K562 (cell line): Measurements from ENCODE around the gene PAN2. TPM values are rescaled to one million over a fixed set of nuclear protein-coding genes. Genes with fewer than 3 reads are reported as not detected.

Experiments
- ATAC-seq: fragments of 200-7000 bp; cut with Tn5 transposase; 3 replicates; pipeline ENCODE4 v1.9.1; 2020; ENCODE audit warnings: moderate library complexity
- BruUV-seq: library from RNA; stranded (reverse); fragments of 400-500 nt; replicated peaks from 2 replicates; lab custom pipeline; 2021; lab: Mats Ljungman, UMichigan
- CTCF ChIA-PET: fragments of 300-600 bp; formaldehyde crosslinking; extraction: SDS; loops from one replicate; lab custom pipeline; 2021; ENCODE audit warnings: low intra/inter-chr PET ratio; lab: Yijun Ruan, JAX
- POLR2A ChIA-PET: fragments of 300-600, 350-650 bp; sonication (Branson Sonifier 250); formaldehyde crosslinking; extraction: SDS; loops from one replicate; lab custom pipeline; 2021; ENCODE audit warnings: antibody characterized with exemption, inconsistent platforms; lab: Yijun Ruan, JAX
- DNase-seq, 4 experiments: peaks; one replicate each; pipeline versions ENCODE4 v3.0.0 to v3.0.0-alpha.2; 2011 to 2018; ENCODE audit warnings: low spot score in 3 of 4, mixed read lengths in 3 of 4; ENCODE audit errors: extremely low read depth in 1 of 4
- FAIRE-seq: peaks from 2 replicates; lab custom pipeline; 2011; peaks lifted over from hg19 to GRCh38; lab: Jason Lieb, UNC
- H2AFZ ChIP-seq: 2 replicates; pipeline ENCODE4 v1.6.0; 2011; ENCODE audit warnings: low read depth, low read length, control low read depth, inconsistent platforms
- H3K27ac ChIP-seq: fragments of 200-600 bp; 3 replicates; pipeline ENCODE4 v1.8.0; 2011; ENCODE audit warnings: low read depth, mild to moderate bottlenecking, control low read depth, inconsistent platforms, low read length, moderate library complexity, mixed read lengths; ENCODE audit errors: extremely low read depth
- H3K27me3 ChIP-seq, 2 experiments: fragments of 300-600 bp in 1 of 2; 2 replicates in 1 of 2; 3 replicates in 1 of 2; pipeline versions ENCODE4 v1.6.0 to v1.8.0; 2011; ENCODE audit warnings: inconsistent platforms in 2 of 2, low read length in 2 of 2, mild to moderate bottlenecking in 1 of 2, mixed read lengths in 1 of 2, moderate library complexity in 1 of 2; ENCODE audit not compliant: control insufficient read depth in 2 of 2, insufficient read depth in 2 of 2
- H3K36me3 ChIP-seq: fragments of 300-600 bp; 3 replicates; pipeline ENCODE4 v1.8.0; 2011; ENCODE audit warnings: mild to moderate bottlenecking, low read length, inconsistent platforms; ENCODE audit not compliant: control insufficient read depth, insufficient read depth
- H3K4me1 ChIP-seq, 2 experiments: fragments of 200-600 bp in 1 of 2; replicated peaks in 1 of 2; 2 replicates in 1 of 2; 3 replicates in 1 of 2; pipeline versions ENCODE4 v1.5.1 to v1.8.0; 2011; ENCODE audit warnings: inconsistent platforms in 2 of 2, low read length in 2 of 2, mild to moderate bottlenecking in 1 of 2, mixed read lengths in 1 of 2, moderate library complexity in 1 of 2; ENCODE audit not compliant: control insufficient read depth in 2 of 2, insufficient read depth in 2 of 2
- H3K4me2 ChIP-seq: 2 replicates; pipeline ENCODE4 v1.6.1; 2011; ENCODE audit warnings: low read length, control low read depth, inconsistent platforms, mixed read lengths; ENCODE audit not compliant: insufficient read depth
- H3K4me3 ChIP-seq: fragments of 200-600 bp; sonication (generic), shearing (Covaris generic); 2 replicates; pipeline ENCODE4 v1.5.1; 2016; ENCODE audit warnings: control low read depth, inconsistent platforms
- H3K79me2 ChIP-seq: fragments of 200-600 bp; 3 replicates; pipeline ENCODE4 v1.8.0; 2011; ENCODE audit warnings: low read length, inconsistent platforms; ENCODE audit not compliant: control insufficient read depth, insufficient read depth
- H3K9ac ChIP-seq, 2 experiments: 2 replicates each; pipeline versions ENCODE4 v1.6.0 to v1.6.1; 2011; ENCODE audit warnings: low read depth in 2 of 2, low read length in 2 of 2, control low read depth in 1 of 2, inconsistent platforms in 1 of 2, mild to moderate bottlenecking in 1 of 2, mixed read lengths in 1 of 2; ENCODE audit not compliant: insufficient read depth in 1 of 2
- H3K9me1 ChIP-seq: one replicate; pipeline ENCODE4 v1.6.0; 2011; ENCODE audit warnings: inconsistent platforms, mild to moderate bottlenecking, low read length, moderate library complexity; ENCODE audit not compliant: control insufficient read depth, insufficient read depth
- H3K9me3 ChIP-seq: replicated peaks from 2 replicates; pipeline ENCODE4 v1.5.1; 2011; ENCODE audit warnings: low read depth, low read length, inconsistent platforms; ENCODE audit not compliant: control insufficient read depth, insufficient read depth
- H4K20me1 ChIP-seq: replicated peaks from 2 replicates; pipeline ENCODE4 v1.6.1; 2011; ENCODE audit warnings: low read length, inconsistent platforms, mixed read lengths; ENCODE audit not compliant: control insufficient read depth, insufficient read depth
- ADNP ChIP-seq: fragments of 200-800 bp; sonication (Bioruptor generic); IDR thresholded peaks from 2 replicates; pipeline ENCODE4 v1.6.1; 2016; ENCODE audit warnings: missing genetic modification characterization, missing compliant biosample characterization
- ETV1 ChIP-seq: fragments of 450-650 bp; conservative IDR thresholded peaks from 2 replicates; pipeline ENCODE4 v1.6.1; 2016; ENCODE audit warnings: missing genetic modification characterization, control low read depth, low read depth, missing compliant biosample characterization
- ETV5 ChIP-seq: sonication (generic); formaldehyde crosslinking; IDR thresholded peaks from 2 replicates; pipeline ENCODE4 v1.4.0; 2020; ENCODE audit warnings: low read depth, mild to moderate bottlenecking, missing genetic modification reagents
- EZH2 ChIP-seq: IDR thresholded peaks from 2 replicates; pipeline ENCODE4 v1.6.1; 2012; ENCODE audit warnings: low read depth, mild to moderate bottlenecking, inconsistent platforms, low read length, borderline replicate concordance
- GATAD2A ChIP-seq: fragments of 450-650 bp; IDR thresholded peaks from 2 replicates; pipeline ENCODE4 v1.6.1; 2017
- HDAC1 ChIP-seq, 2 experiments: fragments of 450-650 bp; IDR thresholded peaks; 2 replicates each; pipeline ENCODE4 v1.6.1; 2016 to 2017; ENCODE audit warnings: inconsistent platforms in 1 of 2, mild to moderate bottlenecking in 1 of 2, moderate library complexity in 1 of 2
- KLF16 ChIP-seq: IDR thresholded peaks from 2 replicates; pipeline ENCODE4 v1.6.1; 2016; ENCODE audit warnings: antibody characterized with exemption
- MEF2D ChIP-seq: conservative IDR thresholded peaks from 2 replicates; pipeline ENCODE4 v1.6.1; 2016; ENCODE audit warnings: low read depth, missing genetic modification characterization, missing compliant biosample characterization
- MIER1 ChIP-seq: fragments of 450-650 bp; IDR thresholded peaks from 2 replicates; pipeline ENCODE4 v1.6.1; 2016; ENCODE audit warnings: antibody characterized with exemption, mild to moderate bottlenecking, low read depth
- PPARD ChIP-seq: fragments of 250-450 bp; sonication (Bioruptor Pico); IDR thresholded peaks from 2 replicates; pipeline ENCODE4 v1.8.0; 2022; ENCODE audit warnings: inconsistent platforms, mild to moderate bottlenecking, moderate library complexity
- TCFL5 ChIP-seq: fragments of 250-450 bp; sonication (Bioruptor Pico); conservative IDR thresholded peaks from 2 replicates; pipeline ENCODE4 v1.6.1; 2021; ENCODE audit warnings: mild to moderate bottlenecking, moderate library complexity, matching md5 sums
- XRCC5 ChIP-seq: fragments of 200-400 bp; formaldehyde crosslinking; IDR thresholded peaks from 2 replicates; pipeline ENCODE4 v1.6.1; 2017; ENCODE audit warnings: low read depth, mild to moderate bottlenecking, low read length
- ZNF184 ChIP-seq: sonication (generic); formaldehyde crosslinking; IDR thresholded peaks from 2 replicates; pipeline ENCODE4 v1.5.0; 2020; ENCODE audit warnings: missing genetic modification reagents
- ZNF766 ChIP-seq: fragments of 200-800 bp; sonication (Bioruptor generic); conservative IDR thresholded peaks from 2 replicates; pipeline ENCODE4 v1.6.1; 2016; ENCODE audit warnings: missing genetic modification characterization, missing compliant biosample characterization
- ZSCAN32 ChIP-seq: fragments of 450-650 bp; formaldehyde crosslinking; IDR thresholded peaks from 2 replicates; pipeline ENCODE4 v1.4.0; 2020; ENCODE audit warnings: mild to moderate bottlenecking, moderate library complexity
- WGBS: fragments of 100-300 bp; shearing (Covaris generic); methylation state at CpG from one replicate; pipeline ENCODE4 v1.1.6; 2016; ENCODE audit warnings: low coverage, mixed read lengths; ENCODE audit not compliant: insufficient coverage; ENCODE audit errors: missing lambda C conversion rate; 5-methylcytosine and 5-hydroxymethylcytosine counted together
- in situ Hi-C: fragments of 300-500 bp; cut with MboI; formaldehyde crosslinking; loops from 4 replicates; pipeline ENCODE4 v1.15.0; 2018; ENCODE audit warnings: inconsistent platforms, mixed read lengths
- intact Hi-C: fragments of 100-400 bp; cut with micrococcal nuclease; formaldehyde crosslinking; loops from 2 replicates; pipeline ENCODE4 v1.14.2; 2022
- polyA plus RNA-seq, 8 experiments: library from polyadenylated mRNA; depleted of rRNA in 4 of 8; stranded (reverse) in 5 of 8; unstranded in 3 of 8; fragments of >200 nt; fragmentation: Nextera tagmentation in 2 of 8; fragmentation: Illumina TruSeq in 1 of 8; extraction: Ambion mirVana in 2 of 8; extraction: Trizol in 1 of 8; gene quantifications; 2 replicates each; pipeline versions ENCODE4 v1.2.1 to v1.2.3, GENCODE V29; 2011 to 2014; ENCODE audit warnings: inconsistent platforms in 1 of 8, missing spikeins in 1 of 8
- total RNA-seq, 7 experiments: library from RNA; depleted of rRNA in 6 of 7; stranded (reverse); fragments of >200 nt in 6 of 7; fragmentation: Illumina TruSeq in 2 of 7; extraction: Trizol in 2 of 7; gene quantifications; 2 replicates each; pipeline versions ENCODE4 v1.2.1 to v1.2.3, GENCODE V29; 2011 to 2021; ENCODE audit warnings: low replicate concordance in 1 of 7
- TF ChIP-seq, protein P1 (sequence below): sonication (generic); formaldehyde crosslinking; IDR thresholded peaks from 2 replicates; pipeline ENCODE4 v1.8.0; 2022; ENCODE audit warnings: mild to moderate bottlenecking, missing genetic modification reagents
- TF ChIP-seq, protein P2 (sequence below): fragments of 250-450 bp; sonication (Bioruptor Pico); IDR thresholded peaks from 2 replicates; pipeline ENCODE4 v1.5.0; 2022; ENCODE audit warnings: mild to moderate bottlenecking

Gene PAN2
- total and polyA plus RNA-seq, 9 of the 15 experiments (the other 6 are each of a cell fraction or from before 2014, with no cell fraction given) = 15.0 to 66.1 (median 25.9) TPM

DNA sequence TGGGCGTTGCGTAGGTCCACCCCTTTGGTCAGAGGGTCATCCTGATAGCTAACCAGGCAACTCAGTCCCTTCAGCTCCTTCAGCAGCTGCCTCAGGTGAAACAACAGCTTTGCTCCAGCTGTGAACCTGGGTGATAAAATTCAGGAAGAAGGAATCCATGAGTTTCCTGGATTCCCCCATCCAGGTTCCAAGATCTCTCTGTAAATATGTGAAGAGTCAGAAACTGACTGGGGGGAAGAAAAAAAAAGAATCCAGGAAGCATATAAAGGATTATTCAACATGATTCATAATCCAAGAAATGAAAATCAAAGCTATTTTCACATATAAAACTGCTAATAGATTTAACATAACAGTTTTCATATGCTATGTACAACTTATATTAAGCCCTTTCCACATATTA is 17.5 kb upstream of the PAN2 start (continued):
- TF ChIP-seq XRCC5 = no peak
- TF ChIP-seq EZH2 = no peak

DNA sequence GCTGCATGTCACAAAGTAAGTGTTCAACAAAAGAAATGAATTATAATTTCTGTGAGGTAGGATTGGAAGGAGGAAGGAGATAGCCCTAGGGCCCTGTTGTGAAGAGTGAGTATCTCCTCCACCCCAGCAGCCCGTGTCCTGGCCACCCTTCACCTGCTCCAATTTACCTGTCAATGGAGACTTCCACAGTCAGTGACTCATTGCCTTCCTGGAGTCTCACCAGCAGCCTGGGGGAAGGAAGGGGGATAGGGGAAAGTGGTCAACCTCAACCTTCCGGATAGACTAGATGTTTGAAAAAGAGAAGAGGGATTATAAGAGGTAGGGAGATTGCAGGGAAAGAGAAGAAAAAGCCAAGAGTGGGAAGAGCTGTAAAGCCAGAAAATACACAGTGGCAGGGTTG is 16.9 kb upstream of the PAN2 start:
- TF ChIP-seq ZNF184 (CRISPR knock-in tag) = no peak
- TF ChIP-seq ADNP (tag) = no peak
- TF ChIP-seq, protein P1, sequence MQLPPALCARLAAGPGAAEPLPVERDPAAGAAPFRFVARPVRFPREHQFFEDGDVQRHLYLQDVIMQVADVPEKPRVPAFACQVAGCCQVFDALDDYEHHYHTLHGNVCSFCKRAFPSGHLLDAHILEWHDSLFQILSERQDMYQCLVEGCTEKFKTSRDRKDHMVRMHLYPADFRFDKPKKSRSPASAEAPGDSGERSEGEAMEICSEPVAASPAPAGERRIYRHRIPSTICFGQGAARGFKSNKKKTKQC (CRISPR knock-in tag) = no peak
- no peak for TF ChIP-seq PPARD (CRISPR knock-in tag)
- TF ChIP-seq HDAC1 (IDR thresholded peaks at IDR 0.05) = no peak
- no peak for TF ChIP-seq ZSCAN32 (CRISPR knock-in tag)
- TF ChIP-seq, protein P2, sequence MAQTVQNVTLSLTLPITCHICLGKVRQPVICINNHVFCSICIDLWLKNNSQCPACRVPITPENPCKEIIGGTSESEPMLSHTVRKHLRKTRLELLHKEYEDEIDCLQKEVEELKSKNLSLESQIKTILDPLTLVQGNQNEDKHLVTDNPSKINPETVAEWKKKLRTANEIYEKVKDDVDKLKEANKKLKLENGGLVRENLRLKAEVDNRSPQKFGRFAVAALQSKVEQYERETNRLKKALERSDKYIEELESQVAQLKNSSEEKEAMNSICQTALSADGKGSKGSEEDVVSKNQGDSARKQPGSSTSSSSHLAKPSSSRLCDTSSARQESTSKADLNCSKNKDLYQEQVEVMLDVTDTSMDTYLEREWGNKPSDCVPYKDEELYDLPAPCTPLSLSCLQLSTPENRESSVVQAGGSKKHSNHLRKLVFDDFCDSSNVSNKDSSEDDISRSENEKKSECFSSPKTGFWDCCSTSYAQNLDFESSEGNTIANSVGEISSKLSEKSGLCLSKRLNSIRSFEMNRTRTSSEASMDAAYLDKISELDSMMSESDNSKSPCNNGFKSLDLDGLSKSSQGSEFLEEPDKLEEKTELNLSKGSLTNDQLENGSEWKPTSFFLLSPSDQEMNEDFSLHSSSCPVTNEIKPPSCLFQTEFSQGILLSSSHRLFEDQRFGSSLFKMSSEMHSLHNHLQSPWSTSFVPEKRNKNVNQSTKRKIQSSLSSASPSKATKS = no peak
- no peak for TF ChIP-seq GATAD2A
- TF ChIP-seq ETV5 = no peak
- TF ChIP-seq MIER1 = no peak
- TF ChIP-seq TCFL5 (CRISPR knock-in tag) = no peak
- TF ChIP-seq ZNF766 (CRISPR knock-in tag) = no peak
- no peak for TF ChIP-seq KLF16
- no peak for TF ChIP-seq ETV1 (tag)
- TF ChIP-seq MEF2D (tag) = no peak
- TF ChIP-seq, all 486 proteins: peak for 0
- FAIRE-seq (no peak), ATAC-seq (no peak), DNase-seq (no peak)
- Histone ChIP-seq H4K20me1 (no peaks in the 10 kb centered on the region), H3K4me1 (no peaks in the 10 kb centered on the region; a peak in 1 of 5 replicates), H3K9ac (no peak overlapping the region; a peak in 1 of 4 replicates), H2AFZ (no peak overlapping the region), H3K27ac (no peak overlapping the region), H3K36me3 (peaks cover 83% of the 10 kb centered on the region; the same call in 2 of the 3 replicates), H3K4me2 (no peak overlapping the region), H3K4me3 (no peak overlapping the region), H3K9me1 (peaks cover 4% of the 10 kb centered on the region), H3K79me2 (no peaks in the 10 kb centered on the region), H3K9me3 (no peaks in the 10 kb centered on the region), H3K27me3 (no peaks in the 10 kb centered on the region)
- in situ Hi-C loops = no loop called here
- no TSS peak for BruUV-seq
- intact Hi-C loops = no loop called here
- ChIA-PET CTCF (no interaction called here), POLR2A (interaction anchor here (0.6 to 19.4 kb wide), 7 partner anchors 4 to 121 kb away, joined by 3 to 274 read pairs (median 3); partner anchors contain the start of genes APOF, IL23A, PAN2 and STAT2)
- 90% methylated on average over 2 of the region's 2 CpGs for WGBS
